Measurements from ENCODE around the gene BCR. TPM values are rescaled to one million over a fixed set of nuclear protein-coding genes. Genes with fewer than 3 reads are reported as not detected.

BCR gene
- total and polyA plus RNA-seq, 9 donors = 7.1 to 44.6 (median 35.6) TPM

DNA sequence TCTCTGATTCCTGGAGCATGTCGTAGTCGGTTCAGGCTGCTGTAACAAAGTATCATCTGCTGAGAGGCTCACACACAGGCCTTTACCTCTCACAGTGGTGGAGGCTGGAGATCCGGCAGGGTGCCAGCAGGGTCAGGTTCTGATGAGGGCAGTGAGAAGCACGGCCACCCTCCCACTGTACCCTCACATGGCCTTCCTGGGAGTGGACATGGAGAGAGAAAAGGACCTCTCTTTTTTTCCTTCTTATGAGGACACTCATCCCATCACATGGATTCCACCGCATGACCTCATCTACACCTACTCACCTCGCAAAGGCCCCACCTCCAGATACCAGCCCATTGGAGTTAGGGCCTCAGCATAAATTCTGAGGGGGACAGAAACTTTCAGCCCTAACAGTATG is 99.5 kb downstream of the BCR start:
- no peak overlapping the region for H3K4me3 ChIP-seq
- intact Hi-C loops (cut with DNase I) = loop anchor here in 3 of 4 donors (2.0 to 10.0 kb wide), 3 partner anchors 97 to 325 kb away; no protein-coding TSS in a partner anchor

DNA sequence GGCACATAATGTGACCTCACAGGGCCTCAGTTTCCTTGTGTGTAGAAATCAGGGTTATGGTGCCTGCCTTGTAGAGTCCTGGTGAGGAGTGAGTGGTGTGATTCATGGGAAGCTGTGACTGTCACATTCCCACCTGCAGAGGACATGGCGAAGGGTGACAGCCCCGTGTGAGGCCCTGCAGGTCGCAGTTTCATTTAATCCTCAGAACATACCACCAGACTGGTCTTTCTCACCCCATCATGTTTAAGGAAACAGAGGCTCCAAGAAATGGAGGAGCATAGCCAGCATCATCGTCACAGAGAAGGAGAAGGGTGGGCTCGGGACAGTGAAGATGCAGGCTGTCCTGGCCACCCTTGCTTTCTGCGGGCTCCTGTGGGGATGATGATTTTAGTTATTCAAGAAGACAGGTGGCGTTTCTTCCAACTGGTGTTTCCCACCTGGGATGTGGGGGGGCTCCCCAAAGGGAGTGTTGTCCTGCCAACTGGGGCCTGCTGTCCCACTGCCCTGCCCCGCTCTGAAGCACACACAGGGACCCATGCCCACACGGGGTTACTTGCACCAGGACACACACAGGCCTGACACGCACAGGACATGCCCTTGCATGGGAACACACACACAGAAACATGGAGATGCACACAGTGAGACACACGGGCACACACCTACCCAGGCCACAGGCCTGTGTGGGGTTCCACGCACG is 100.2 kb downstream of the BCR start:
- no peaks in the 10 kb centered on the region for H3K27me3 ChIP-seq
- H3K27ac ChIP-seq = no peak overlapping the region
- H3K9me3 ChIP-seq = no peaks in the 10 kb centered on the region
- 87 to 91% (median 89%) methylated on average over 13 of the region's 13 CpGs for WGBS, 3 donors
- peaks cover 1% of the 10 kb centered on the region for H3K4me1 ChIP-seq (ENCODE audit: insufficient read depth)
- no peaks in the 10 kb centered on the region for H3K36me3 ChIP-seq
- no peak for DNase-seq
- no peak for TF ChIP-seq POLR2A (IDR thresholded peaks at IDR 0.05)
- TF ChIP-seq EP300 (IDR thresholded peaks at IDR 0.05) = no peak
- TF ChIP-seq CTCF (IDR thresholded peaks at IDR 0.05) = no peak
- H3K4me3 ChIP-seq = no peak overlapping the region
- intact Hi-C loops (cut with DNase I) = loop anchor here in 3 of 4 donors (2.0 to 10.0 kb wide), 2 partner anchors 102 to 326 kb away; no protein-coding TSS in a partner anchor

More for the DNA sequence above, 99.5 kb downstream of the BCR start:
- Histone ChIP-seq H3K27ac (no peak overlapping the region), H3K9me3 (no peaks in the 10 kb centered on the region), H3K36me3 (no peaks in the 10 kb centered on the region), H3K4me1 (ENCODE audit: insufficient read depth) (peaks cover 1% of the 10 kb centered on the region), H3K27me3 (no peaks in the 10 kb centered on the region)
- WGBS, 3 donors = 64 to 71% (median 64%) methylated on average over 6 of the region's 6 CpGs
- DNase-seq = no peak
- TF ChIP-seq EP300 (IDR thresholded peaks at IDR 0.05) = no peak
- no peak for TF ChIP-seq CTCF (IDR thresholded peaks at IDR 0.05)
- no peak for TF ChIP-seq POLR2A (IDR thresholded peaks at IDR 0.05)

GRCh38 chr22:23281053-23281405 is 100.7 kb downstream of the BCR start:
- Histone ChIP-seq H3K9me3 (no peaks in the 10 kb centered on the region), H3K4me3 (no peak overlapping the region), H3K27ac (no peak overlapping the region), H3K27me3 (no peaks in the 10 kb centered on the region), H3K36me3 (no peaks in the 10 kb centered on the region), H3K4me1 (ENCODE audit: insufficient read depth) (peaks cover 1% of the 10 kb centered on the region)
- DNase-seq = no peak
- TF ChIP-seq CTCF (IDR thresholded peaks at IDR 0.05) = no peak
- TF ChIP-seq POLR2A (IDR thresholded peaks at IDR 0.05) = no peak
- no peak for TF ChIP-seq EP300 (IDR thresholded peaks at IDR 0.05)
- intact Hi-C loops (cut with DNase I) = loop anchor here in 3 of 4 donors (2.0 to 10.0 kb wide), 2 partner anchors 102 to 326 kb away; no protein-coding TSS in a partner anchor
- WGBS, 3 donors = 78 to 84% (median 80%) methylated on average over 11 of the region's 11 CpGs

DNA sequence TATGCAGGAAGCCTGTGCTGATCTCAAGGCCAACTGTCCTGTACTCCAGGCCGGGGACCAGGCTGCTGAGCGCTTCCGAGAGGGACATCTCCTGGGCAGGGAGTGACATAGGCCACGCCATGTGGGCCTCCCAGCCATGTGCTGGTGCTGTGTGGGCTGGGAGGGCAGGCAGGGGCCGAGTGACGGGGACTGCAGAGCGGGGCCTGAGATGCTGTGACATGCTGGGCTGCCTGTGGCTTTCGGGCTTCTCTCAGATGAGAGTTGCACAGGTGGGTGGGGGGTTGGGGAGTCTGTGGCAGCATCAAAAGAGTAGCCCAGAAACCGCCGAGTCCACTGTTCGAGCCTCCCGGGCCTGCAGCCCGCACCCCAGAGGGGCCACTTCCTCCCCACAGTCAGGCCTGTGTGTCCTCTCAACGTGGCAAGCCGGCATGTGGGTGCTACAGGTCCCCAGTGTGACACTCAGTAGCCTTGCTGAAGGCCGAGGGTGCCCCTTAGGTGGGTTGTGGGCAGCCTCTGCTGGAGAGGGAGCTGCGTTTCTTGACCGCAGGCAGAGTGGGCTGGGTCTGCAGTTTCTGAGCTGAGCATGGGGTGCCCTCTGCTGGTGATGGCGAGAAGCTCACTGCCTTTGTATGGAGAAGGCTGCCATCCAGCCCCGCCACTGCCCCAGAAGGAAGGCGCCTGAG is 101.2 kb downstream of the BCR start:
- WGBS, 3 donors = 49 to 53% (median 51%) methylated on average over 21 of the region's 21 CpGs
- no peak overlapping the region for H3K4me3 ChIP-seq
- H3K27ac ChIP-seq = no peak overlapping the region
- TF ChIP-seq EP300 (IDR thresholded peaks at IDR 0.05) (no peak), CTCF (IDR thresholded peaks at IDR 0.05) (peak; percentile 79 to 94 (median 93))
- peak; percentile 83 to 91 (median 89) for DNase-seq
- intact Hi-C loops (cut with DNase I) = loop anchor here (1.0 to 10.0 kb wide), 4 partner anchors 101 to 327 kb away; partner anchors contain the start of gene BCR (in 1 of the 4)
- H3K9me3 ChIP-seq = no peaks in the 10 kb centered on the region
- H3K27me3 ChIP-seq = no peaks in the 10 kb centered on the region
- H3K36me3 ChIP-seq = no peaks in the 10 kb centered on the region
- H3K4me1 ChIP-seq (ENCODE audit: insufficient read depth) = peaks cover 1% of the 10 kb centered on the region
